Caco-2 (cell line): ENCODE data around the gene SIL1. TPM values are rescaled to one million over a fixed set of nuclear protein-coding genes. Genes with fewer than 3 reads are reported as not detected.

Experiments
- Bru-seq: library from RNA; stranded (reverse); fragments of 400-500 nt; gene quantifications from one replicate; lab custom pipeline; 2021; lab: Mats Ljungman, UMichigan
- BruChase-seq, 2 experiments: library from RNA; stranded (reverse); fragments of 400-500 nt; gene quantifications; one replicate each; lab custom pipeline; 2021; lab: Mats Ljungman, UMichigan
- BruUV-seq: library from RNA; stranded (reverse); fragments of 400-500 nt; replicated peaks from 2 replicates; lab custom pipeline; 2021; lab: Mats Ljungman, UMichigan
- CTCF ChIA-PET: fragments of 300-600 bp; sonication (Branson Sonifier 250); formaldehyde crosslinking; loops from one replicate; lab custom pipeline; 2022; ENCODE audit warnings: antibody characterized with exemption; lab: Charles Lee
- POLR2A ChIA-PET: fragments of 300-600 bp; sonication (Branson Sonifier 250); formaldehyde crosslinking; loops from one replicate; lab custom pipeline; 2022; ENCODE audit warnings: antibody characterized with exemption; lab: Charles Lee
- DNase-seq, 2 experiments: peaks; one replicate each; pipeline versions ENCODE4 v3.0.0 to v3.0.0-alpha.2; 2020 to 2022
- H3K27me3 ChIP-seq: replicated peaks from 2 replicates; pipeline ENCODE4 v1.6.0; 2011; ENCODE audit warnings: low read length; ENCODE audit not compliant: control insufficient read depth, insufficient read depth
- H3K36me3 ChIP-seq: 2 replicates; pipeline ENCODE4 v1.5.1; 2011; ENCODE audit warnings: low read length; ENCODE audit not compliant: control insufficient read depth, insufficient read depth
- H3K4me1 ChIP-seq: fragments of 250-450 bp; sonication (Bioruptor Pico); 2 replicates; pipeline ENCODE4 v1.5.1; 2020; ENCODE audit warnings: mild to moderate bottlenecking
- H3K4me3 ChIP-seq: 2 replicates; pipeline ENCODE4 v1.5.1; 2011; ENCODE audit warnings: low read depth, mild to moderate bottlenecking, control low read depth, low read length
- H3K9me3 ChIP-seq: fragments of 250-450 bp; sonication (Bioruptor Pico); 2 replicates; pipeline ENCODE4 v1.5.1; 2020; ENCODE audit warnings: mild to moderate bottlenecking, moderate library complexity
- H3K27ac Mint-ChIP-seq: one replicate; pipeline ENCODE4 v1.8.0; 2022; ENCODE audit warnings: mixed read lengths; ENCODE audit not compliant: unreplicated experiment
- H3K27me3 Mint-ChIP-seq: one replicate; pipeline ENCODE4 v1.8.0; 2022; ENCODE audit warnings: mixed read lengths; ENCODE audit not compliant: insufficient read depth, unreplicated experiment
- H3K36me3 Mint-ChIP-seq: one replicate; pipeline ENCODE4 v1.8.0; 2022; ENCODE audit warnings: mild to moderate bottlenecking, mixed read lengths; ENCODE audit not compliant: insufficient read depth, unreplicated experiment
- H3K4me1 Mint-ChIP-seq: one replicate; pipeline ENCODE4 v1.8.0; 2022; ENCODE audit warnings: low read depth, mixed read lengths; ENCODE audit not compliant: unreplicated experiment
- H3K4me3 Mint-ChIP-seq: one replicate; pipeline ENCODE4 v1.8.0; 2022; ENCODE audit warnings: mild to moderate bottlenecking, moderate library complexity, mixed read lengths; ENCODE audit not compliant: unreplicated experiment
- H3K9me3 Mint-ChIP-seq: one replicate; pipeline ENCODE4 v1.8.0; 2022; ENCODE audit warnings: mixed read lengths; ENCODE audit not compliant: unreplicated experiment
- intact Hi-C: fragments of 100-400 bp; cut with micrococcal nuclease; formaldehyde crosslinking; loops from one replicate; pipeline ENCODE4 v1.10.0; 2022; ENCODE audit not compliant: unreplicated experiment
- long read RNA-seq: library from polyadenylated mRNA; stranded (forward); transcript quantifications from one replicate; pipeline ENCODE4 v2.0.0, GENCODE V29; 2022
- total RNA-seq: library from RNA; stranded (reverse); gene quantifications from 2 replicates; pipeline ENCODE4 v1.2.3, GENCODE V29; 2022
- TF ChIP-seq, protein P1 (sequence below), 2 experiments: fragments of 200-600 bp in 1 of 2; IDR thresholded peaks; 1 replicate in 1 of 2; 2 replicates in 1 of 2; pipeline versions ENCODE4 v1.5.1 to v1.8.0; 2011 to 2022; ENCODE audit warnings: antibody characterized with exemption in 1 of 2, control low read depth in 1 of 2, inconsistent platforms in 1 of 2, low read depth in 1 of 2, low read length in 1 of 2, mild to moderate bottlenecking in 1 of 2, moderate library complexity in 1 of 2; ENCODE audit not compliant: insufficient read depth in 1 of 2, severe bottlenecking in 1 of 2, unreplicated experiment in 1 of 2

The SIL1 gene
- total RNA-seq (29.7 and 31.5 TPM in 2 replicates), Bru-seq, nascent RNA (percentile 60 among the genes with signal in this experiment), BruChase-seq, experiment 1, labeled RNA remaining after a 2-hour chase (percentile 52 among the genes with signal in this experiment), BruChase-seq, experiment 2, labeled RNA remaining after a 6-hour chase (percentile 55 among the genes with signal in this experiment)
- long read RNA-seq, transcript SIL1-202 (10 exons, 1,923 nt): major isoform, 47 of 115 reads
- long read RNA-seq, partial matches to known transcripts: 2 of 115 reads
- long read RNA-seq, other reads (novel, unspliced or antisense): 64 of 115 reads

DNA sequence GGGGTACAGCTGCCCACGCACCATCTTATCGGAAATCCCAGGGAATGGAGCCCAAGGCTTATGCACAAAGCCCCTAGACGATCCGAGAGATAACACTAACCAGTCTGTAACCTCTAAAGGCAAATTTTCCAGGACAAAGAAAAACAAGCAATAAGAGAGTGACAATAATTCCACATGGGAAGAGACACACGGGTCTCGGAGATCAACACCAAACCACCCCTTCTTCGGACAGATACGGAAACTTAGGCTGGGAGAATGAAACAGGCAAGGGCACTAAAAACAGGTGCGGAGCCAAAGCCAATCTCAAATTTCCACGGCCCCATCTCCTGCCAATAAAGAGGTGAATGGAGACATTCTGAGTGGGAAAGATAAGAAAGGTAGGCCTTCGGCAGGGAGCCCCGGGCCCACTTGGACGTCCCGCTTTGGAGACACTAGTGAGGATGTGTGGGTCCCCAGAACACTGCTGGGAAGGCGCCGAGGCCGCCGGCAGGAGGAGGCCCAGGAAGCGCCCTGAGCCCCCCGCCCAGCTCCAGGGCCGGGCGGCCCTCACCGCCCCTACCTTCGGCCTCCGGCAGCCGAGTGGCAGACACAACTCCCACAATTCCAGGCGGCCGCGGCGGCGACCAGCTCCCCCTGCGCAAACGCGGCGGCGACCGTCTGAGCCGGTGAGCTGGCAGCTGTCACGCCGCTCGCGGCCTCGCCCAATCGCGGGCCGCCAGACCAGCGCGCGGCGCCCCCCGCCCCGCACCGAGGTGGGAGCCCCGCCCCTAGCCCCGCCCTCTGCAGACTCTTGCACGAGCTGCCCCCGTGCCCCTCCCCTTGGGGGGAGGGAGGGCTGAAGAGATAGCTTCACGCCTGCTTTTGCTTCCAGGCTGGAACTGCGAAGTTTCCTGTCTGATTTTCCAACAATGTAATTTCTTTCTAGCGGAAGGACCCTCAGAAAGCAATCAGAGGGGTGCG lies at the start of gene SIL1:
TSS of gene SIL1 (minus strand) at position 659 of the 960 bp plus-strand sequence. CDS start 70,525 bp downstream, outside the sequence.
- Histone ChIP-seq H3K27me3 (no peaks in the 10 kb centered on the region), H3K9me3 (no peaks in the 10 kb centered on the region), H3K4me1 (no peaks in the 10 kb centered on the region), H3K4me3 (peak within 1 kb of the TSS; percentile 53), H3K36me3 (no peaks in the 10 kb centered on the region)
- Mint-ChIP-seq H3K36me3 (peaks cover 13% of the 10 kb centered on the region), H3K9me3 (no peaks in the 10 kb centered on the region), H3K4me1 (no peaks in the 10 kb centered on the region), H3K4me3 (peak within 1 kb of the TSS; percentile 96), H3K27me3 (no peaks in the 10 kb centered on the region), H3K27ac (peak within 1 kb of the TSS; percentile 98)
- intact Hi-C loops: loop anchor here (1.0 kb wide), 1 partner anchor 206 kb away; the partner anchor contains the start of gene SPATA24
- POLR2A ChIA-PET: interaction anchor here (0.6 to 1.3 kb wide), 8 partner anchors 9 to 622 kb away, joined by 3 to 11 read pairs (median 6); partner anchors contain the start of genes HSPA9, MATR3 and PAIP2
- peak; percentile 97 to 98 for DNase-seq
- TF ChIP-seq, protein P1, sequence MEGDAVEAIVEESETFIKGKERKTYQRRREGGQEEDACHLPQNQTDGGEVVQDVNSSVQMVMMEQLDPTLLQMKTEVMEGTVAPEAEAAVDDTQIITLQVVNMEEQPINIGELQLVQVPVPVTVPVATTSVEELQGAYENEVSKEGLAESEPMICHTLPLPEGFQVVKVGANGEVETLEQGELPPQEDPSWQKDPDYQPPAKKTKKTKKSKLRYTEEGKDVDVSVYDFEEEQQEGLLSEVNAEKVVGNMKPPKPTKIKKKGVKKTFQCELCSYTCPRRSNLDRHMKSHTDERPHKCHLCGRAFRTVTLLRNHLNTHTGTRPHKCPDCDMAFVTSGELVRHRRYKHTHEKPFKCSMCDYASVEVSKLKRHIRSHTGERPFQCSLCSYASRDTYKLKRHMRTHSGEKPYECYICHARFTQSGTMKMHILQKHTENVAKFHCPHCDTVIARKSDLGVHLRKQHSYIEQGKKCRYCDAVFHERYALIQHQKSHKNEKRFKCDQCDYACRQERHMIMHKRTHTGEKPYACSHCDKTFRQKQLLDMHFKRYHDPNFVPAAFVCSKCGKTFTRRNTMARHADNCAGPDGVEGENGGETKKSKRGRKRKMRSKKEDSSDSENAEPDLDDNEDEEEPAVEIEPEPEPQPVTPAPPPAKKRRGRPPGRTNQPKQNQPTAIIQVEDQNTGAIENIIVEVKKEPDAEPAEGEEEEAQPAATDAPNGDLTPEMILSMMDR (IDR thresholded peaks at IDR 0.05; ENCODE audit: insufficient read depth in 1 of 2, low read depth in 1 of 2, low read length in 1 of 2, severe bottlenecking in 1 of 2, unreplicated experiment in 1 of 2): no peak
- BruUV-seq: TSS peak; percentile 83
- CTCF ChIA-PET: interaction anchor here (0.8 kb wide), 1 partner anchor 64 kb away, joined by 5 read pairs; no protein-coding TSS in a partner anchor

DNA sequence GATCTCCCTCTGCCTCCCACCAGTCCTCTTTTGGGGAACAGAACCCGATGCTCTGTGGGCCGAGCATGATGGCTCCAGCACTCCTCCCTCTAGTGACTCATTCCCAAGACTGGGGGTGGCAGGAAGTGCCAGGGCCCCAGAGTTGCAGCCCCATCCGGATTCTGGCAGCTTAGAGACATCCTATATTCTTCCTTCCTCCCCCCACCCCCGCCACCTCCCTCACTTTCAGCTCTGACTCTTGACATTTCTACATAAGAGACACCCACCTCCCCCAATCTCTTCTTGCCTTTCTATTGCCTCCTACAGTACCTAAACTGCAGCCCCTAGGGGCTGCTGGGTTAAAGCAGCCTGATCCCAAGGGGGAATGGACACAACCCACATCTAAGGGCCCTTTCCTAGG lies 48.2 kb upstream of the SIL1 start:
- H3K36me3 ChIP-seq: no peaks in the 10 kb centered on the region
- no peaks in the 10 kb centered on the region for H3K27me3 ChIP-seq
- no peaks in the 10 kb centered on the region for H3K9me3 Mint-ChIP-seq
- H3K4me3 Mint-ChIP-seq: no peak overlapping the region
- H3K36me3 Mint-ChIP-seq: no peaks in the 10 kb centered on the region
- no peaks in the 10 kb centered on the region for H3K4me1 Mint-ChIP-seq
- H3K4me3 ChIP-seq: no peak overlapping the region
- H3K27ac Mint-ChIP-seq: no peak overlapping the region
- H3K9me3 ChIP-seq: 0 out of 2 replicates have a peak, but pooled peaks cover 4% of the 10 kb centered on the region
- ChIA-PET CTCF (no interaction called here), POLR2A (no interaction called here)
- H3K4me1 ChIP-seq: no peaks in the 10 kb centered on the region
- no peak for DNase-seq
- no peaks in the 10 kb centered on the region for H3K27me3 Mint-ChIP-seq
- intact Hi-C loops: no loop called here
- TF ChIP-seq, protein P1 (IDR thresholded peaks at IDR 0.05; ENCODE audit: insufficient read depth in 1 of 2, low read depth in 1 of 2, low read length in 1 of 2, severe bottlenecking in 1 of 2, unreplicated experiment in 1 of 2): no peak
- BruUV-seq: no TSS peak
